GM21381 (cell line): Measurements from ENCODE around the gene TMEM81.

Experiments
- ATAC-seq: cut with Tn5 transposase; IDR thresholded peaks from one replicate; pipeline ENCODE4 v1.9.1; 2021; ENCODE audit warnings: mild to moderate bottlenecking, moderate library complexity; ENCODE audit not compliant: unreplicated experiment

Gene TMEM81

DNA sequence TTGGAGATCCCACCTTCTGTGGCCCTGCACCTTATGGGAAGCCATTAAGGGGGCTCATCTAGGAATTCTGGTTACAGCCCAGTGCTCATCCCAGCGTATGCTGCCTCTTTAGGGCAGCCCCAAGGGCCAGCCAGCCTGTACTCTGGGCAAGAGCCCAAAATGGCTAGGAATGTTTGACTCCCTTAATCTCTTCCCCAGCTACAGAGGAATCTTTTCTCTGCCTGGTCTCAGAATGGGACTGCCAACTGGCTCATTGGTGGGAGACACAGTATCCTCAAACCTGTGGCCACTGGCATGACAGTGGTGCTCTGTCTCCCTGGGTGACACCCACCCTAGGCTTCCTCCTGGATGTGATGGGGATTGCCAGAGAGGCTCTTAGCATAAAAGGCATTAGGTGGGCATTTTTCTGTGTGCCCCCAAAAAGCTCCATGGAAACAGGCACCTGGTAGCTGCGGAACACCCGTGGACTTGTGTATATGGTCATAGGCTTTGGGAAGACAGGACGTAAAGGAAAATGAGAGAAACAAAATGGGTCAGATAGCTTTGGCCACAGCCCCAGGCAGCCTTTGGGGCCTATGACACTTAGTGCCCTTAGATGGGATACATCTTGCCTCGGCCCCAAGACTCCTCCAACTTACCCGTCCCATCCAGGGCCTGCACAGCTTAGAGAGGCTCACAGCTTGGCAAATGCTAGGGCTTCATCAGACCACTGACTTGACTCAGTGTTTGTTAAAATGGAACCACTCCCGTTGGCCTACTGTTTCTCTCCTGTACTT, 6.9 kb downstream of the TMEM81 start:
- no peak for ATAC-seq

DNA sequence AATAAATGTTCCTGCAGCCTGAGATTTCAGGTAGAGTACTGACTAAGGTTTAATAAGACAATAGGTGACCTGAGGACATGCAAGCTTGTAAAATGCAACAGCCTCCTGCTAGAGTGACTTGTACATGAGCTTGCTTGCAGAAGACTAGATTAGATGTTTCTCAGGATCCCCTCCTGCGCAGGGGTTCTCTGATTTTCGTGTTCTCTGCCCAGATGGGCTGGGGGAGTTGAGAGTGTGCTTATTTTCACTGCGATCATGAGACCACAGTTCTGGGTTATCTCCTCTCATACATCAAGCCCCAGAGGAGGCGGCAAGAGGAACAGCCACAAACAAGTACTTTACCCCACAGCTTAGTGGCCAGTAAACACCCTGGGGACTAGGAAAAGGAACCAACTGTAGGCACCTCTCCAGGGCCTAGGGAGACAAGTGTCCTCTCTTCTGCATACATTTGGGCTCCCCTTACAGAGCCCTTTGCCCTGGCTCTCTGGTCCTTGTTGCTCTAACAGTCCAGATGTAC, 8.0 kb downstream of the TMEM81 start:
- ATAC-seq: no peak

DNA sequence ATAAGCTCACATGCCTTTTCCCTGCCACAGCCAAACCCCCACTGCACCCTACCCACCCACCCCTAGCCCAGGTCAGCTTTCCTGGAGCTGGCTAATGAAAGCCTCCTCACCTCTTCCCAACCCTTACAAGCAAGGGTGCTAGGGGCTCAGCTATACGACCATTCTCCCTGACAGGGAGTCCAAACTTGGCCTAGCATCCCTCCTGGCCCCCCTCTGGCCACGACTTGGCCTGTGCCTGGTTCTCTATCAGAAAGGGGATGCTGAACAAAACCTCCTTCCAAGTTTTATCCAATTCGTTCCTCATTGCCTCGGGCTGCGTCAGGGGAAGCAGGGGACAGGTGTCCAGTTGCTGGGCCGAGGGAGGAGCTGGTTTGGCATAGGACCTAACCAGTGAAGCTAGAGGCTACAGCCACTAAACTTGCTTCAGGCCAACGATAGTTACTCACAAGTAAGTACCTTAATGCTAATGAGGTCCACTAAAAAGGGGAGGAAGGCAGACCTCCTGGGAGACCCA, 8.6 kb downstream of the TMEM81 start:
- no peak for ATAC-seq

DNA sequence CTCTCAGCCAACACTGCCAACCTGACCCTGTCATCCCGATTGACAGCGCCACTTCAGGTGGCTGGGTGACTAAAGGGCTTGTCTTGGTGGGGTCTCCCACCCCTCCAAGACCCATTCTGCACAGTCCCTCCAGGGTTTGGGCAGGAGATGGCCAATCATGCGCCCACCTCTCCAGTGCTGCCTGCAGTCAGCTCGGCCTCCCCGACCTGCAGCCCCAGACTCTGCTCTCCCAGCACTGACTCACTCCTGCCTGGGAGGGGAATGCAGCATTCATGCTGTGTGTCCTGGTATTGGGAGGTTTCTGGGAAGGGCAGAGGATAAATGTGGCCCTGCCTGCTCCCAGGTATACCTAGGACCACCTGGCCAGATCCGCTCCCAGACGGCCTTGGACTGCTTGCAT, 9.7 kb downstream of the TMEM81 start:
- ATAC-seq: no peak

DNA sequence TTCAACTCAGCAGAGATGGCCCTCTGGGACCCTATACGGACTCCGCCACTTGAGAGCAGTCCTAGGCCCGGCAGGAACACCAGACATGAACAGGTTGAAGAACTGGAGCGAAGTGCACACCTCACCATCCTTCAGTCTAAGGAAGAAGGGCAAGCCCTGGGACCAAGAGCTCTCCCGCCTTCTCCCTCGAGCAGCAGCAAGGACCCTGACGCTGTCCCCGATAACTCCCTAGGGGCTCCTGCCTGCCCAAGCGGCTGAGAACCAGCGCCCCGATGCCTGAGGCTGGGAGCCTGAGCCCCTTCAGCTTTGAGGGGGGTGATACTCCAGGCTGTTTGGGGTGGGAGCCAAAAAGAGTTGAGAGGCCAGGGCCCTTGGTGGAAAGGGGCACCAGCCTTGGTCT, 10.2 kb downstream of the TMEM81 start:
- ATAC-seq: no peak

DNA sequence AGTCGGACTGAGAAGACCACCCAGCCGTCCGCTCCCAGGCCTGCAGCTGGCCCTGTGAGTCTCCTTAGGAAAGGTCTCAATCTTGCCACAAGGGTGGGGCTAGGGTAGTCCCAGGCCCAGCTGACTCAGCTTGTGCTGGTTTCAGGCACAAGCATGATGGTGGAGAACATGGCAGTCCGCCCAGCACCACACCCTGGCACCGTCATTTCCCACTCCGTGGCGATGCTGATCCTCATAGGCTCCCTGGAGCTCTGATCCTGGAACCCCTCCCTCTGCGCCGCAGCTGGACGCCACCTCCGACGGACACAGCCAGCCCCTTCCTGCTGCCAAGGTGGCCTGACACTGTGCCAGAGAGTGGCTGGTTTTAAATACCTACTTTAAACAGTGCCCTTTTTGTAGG, 10.7 kb downstream of the TMEM81 start:
- no peak for ATAC-seq

DNA sequence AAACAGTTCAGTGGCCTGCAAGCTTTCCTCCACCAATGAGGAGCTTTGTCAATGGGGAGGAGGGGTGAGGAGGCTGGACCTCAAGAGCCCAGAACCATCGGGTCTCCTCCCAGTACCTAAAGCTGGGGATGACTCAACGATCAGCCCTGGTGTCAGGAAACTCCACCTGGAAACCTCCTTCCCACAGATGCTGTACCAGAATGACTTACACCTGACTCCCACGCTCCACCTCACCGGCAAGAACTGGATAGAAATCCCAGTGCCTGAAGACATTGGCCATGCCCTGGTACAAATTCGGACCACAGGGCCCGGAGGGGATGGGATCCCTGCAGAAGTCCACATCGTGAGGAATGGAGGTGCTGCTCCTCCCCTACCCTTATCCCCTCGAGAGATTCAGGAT, 11.4 kb downstream of the TMEM81 start:
- ATAC-seq: no peak

DNA sequence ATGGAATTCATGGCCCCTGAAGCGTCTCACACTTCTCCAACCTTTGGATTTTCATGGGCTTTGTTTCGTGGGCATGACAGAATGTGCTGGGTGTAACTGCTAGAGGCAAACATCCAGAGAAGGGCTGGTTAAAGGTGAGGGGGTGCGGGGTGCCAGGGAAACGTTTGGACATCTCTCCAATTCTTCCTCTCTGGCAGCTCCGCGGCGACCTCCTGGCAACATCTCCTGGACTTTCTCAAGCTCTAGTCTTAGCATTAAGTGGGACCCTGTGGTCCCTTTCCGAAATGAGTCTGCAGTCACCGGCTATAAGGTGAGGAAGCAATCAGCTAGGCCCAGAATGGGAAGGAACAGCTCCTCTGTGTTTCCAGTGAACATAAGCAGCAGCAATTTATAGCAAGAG, 12.0 kb downstream of the TMEM81 start:
- ATAC-seq: no peak

DNA sequence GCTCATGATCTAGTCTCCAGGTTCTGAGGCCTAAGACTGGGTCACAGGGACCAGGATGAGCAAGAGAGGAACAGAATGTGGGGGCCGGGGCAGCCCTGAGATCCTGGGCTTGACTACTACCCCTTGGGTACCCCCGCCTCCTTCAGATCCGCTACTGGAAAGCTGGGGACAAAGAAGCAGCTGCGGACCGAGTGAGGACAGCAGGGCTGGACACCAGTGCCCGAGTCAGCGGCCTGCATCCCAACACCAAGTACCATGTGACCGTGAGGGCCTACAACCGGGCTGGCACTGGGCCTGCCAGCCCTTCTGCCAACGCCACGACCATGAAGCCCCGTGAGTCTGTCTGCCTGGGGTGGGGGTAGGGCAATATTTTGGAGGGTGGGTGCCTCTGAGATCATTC, 12.5 kb downstream of the TMEM81 start:
- ATAC-seq: no peak

DNA sequence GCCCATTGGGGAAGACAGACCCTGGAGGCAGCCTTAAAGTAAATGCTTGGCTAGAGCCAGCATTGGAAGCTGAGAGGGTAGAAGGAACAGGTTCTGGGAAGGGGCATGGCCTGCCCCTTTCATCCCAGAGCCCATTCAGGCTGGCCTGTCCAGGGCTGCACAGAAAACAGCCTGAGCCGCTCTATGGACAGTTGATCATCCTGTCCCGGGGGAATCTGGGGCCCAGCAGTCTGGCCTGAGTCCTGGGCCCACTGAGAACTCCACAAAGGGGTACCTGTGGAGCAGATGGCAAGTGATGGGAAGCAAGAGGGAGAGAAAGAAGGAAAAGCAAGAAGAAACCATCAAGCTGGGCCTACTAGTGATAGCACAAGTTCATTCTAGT, 13.2 kb downstream of the TMEM81 start:
- ATAC-seq: no peak

DNA sequence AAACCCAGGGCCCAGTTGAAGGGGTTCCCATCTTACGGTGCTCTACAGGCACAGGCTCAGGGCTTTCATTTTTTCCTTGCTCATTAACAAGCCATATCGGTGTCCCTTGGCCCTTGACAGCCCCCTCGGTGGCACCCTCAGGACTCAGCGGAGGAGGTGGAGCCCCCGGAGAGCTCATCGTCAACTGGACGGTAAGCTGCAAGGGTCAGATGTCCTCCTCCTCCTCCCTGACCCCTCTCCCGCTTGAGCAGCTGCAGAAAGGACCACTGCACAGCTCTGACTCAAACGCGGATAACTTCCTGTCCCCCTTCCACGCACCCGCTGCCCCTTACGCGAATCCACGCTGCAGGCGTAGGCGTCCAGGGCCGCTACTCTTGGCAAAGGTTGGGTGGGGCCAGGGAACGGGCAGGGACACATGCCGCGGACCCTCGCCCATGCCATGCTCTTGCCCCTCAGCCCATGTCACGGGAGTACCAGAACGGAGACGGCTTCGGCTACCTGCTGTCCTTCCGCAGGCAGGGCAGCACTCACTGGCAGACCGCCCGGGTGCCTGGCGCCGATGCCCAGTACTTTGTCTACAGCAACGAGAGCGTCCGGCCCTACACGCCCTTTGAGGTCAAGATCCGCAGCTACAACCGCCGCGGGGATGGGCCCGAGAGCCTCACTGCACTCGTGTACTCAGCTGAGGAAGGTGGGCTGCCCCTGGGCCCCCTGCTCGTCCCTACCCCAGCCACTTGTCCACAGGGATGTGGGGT, 14.7 kb downstream of the TMEM81 start:
- ATAC-seq: no peak

DNA sequence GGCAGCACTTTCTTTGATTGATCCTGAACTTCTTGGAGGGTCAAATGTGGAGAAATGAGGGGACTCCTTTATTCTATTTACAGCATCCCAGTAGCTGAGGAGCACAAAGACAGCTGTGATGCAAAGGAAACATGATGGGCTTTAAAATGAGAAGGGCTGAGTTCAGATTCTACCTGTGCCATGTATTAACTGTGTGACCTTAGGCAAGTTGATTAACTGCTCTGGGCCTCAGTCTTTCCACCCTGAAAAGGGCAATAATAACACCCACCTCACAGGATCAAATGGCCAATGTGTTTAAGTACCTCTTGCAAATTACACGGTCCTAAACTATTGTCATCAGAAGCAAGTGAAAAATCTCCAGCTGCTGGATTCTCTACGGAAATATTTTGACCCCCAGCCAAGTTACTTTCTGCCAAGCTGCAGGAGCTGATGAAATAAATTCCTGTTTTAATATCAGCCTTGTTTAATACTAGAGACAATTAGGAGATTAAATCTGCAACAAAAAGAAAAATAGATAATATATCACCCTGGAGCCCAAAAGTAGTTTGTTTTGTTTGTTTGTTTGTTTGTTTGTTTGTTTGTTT, 15.7 kb downstream of the TMEM81 start:
- no peak for ATAC-seq

DNA sequence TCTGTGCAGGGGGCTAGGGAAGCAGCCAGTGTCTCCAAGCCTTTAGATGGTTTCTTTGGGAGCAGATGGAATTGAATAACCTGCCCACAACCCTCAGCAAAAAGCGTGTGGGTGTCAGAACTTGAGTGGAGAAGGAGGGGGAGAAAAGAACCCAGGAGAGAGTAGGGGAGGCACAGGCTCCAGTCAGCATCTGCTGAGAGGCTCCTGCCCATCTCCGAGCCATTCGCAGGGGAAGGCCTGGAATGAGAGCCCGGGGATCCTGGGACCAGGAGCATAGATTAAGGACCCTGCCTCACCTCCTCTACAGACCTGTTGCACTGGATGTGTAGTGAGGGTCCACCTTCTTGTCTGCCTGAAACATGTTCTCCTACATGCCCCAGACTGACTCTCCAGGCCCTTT, 16.3 kb downstream of the TMEM81 start:
- no peak for ATAC-seq

DNA sequence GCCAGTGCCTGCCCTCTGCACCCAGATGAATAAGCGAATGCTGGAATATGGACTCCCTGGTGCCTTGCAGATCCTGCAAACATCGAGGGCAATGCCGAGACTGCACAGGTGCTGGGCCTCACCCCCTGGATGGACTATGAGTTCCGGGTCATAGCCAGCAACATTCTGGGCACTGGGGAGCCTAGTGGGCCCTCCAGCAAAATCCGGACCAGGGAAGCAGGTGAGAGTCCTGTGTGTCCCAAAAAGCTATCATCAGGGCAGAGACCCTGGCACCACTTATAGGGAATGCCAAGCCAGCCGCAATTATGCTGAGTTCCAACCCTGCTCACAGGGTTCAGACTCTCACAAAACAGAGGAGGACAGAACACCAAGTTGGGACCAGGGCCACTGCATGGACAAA, 17.2 kb downstream of the TMEM81 start:
- ATAC-seq: no peak

DNA sequence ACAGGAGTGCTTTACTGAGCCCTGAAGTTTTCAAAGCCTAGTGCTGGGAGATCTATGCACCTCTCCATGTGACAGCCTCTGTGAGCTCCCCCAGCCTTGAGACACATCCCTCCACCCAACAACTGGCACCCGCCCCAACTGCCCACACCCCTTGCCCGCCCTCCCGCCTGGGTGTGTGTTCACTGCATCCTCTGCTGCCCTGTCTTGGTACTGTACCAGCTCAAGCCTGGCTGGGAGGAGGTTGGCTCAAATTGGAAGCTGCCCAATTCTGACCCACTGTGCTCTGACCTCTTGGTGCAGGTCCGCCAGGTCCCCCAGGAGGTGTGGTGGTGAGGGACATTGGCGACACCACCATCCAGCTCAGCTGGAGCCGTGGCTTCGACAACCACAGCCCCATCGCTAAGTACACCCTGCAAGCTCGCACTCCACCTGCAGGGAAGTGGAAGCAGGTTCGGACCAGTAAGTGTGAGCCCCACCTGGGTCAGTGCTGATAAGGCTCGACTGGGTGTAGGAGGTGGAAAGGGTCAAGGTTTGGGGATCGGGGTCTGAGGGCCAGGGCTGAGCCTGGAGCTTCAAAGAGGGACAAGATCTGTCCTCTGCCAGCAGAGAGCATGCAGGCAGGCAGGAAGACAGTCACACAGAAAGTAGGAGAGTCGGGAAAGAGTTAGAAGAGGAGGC, 18.0 kb downstream of the TMEM81 start:
- ATAC-seq: no peak

DNA sequence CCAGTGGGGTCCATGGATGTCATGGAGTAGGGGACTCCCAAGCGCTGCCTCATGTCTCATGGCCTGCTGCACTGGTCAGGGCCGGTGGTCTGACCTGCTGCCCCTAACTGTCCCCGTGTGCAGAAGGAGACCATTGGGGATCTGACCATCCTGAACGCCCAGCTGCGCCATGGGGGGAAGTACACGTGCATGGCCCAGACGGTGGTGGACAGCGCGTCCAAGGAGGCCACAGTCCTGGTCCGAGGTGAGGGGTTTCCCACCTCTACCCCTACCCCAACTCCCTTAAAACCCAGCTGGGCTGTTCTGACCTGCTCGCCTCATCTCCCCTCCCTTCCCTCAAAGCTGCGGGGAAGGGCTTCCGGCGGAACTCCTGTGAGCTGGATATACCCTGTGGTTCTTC, 18.6 kb downstream of the TMEM81 start:
- no peak for ATAC-seq

DNA sequence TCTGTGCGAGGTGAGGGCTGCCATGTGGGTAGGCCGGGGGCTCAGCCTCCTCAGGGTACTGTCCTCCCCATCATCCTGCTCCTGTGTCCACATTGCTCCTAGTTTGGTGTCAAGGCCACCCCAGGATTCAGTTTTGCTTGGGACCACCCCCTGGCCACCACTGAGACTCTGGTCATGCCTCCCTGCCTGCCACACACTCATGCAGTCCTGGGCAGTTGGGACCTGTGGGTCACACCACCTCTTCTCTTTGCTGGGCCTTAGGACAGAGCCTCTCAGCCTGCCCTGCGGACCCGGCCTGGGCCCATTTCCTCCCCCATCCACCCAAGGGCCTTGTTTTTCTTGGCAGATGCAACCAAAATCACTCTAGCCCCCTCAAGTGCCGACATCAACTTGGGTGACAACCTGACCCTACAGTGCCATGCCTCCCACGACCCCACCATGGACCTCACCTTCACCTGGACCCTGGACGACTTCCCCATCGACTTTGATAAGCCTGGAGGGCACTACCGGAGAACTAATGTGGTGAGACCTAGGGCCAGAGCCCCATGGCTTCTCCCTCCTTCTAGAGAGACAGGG, 19.4 kb downstream of the TMEM81 start:
- ATAC-seq: no peak

DNA sequence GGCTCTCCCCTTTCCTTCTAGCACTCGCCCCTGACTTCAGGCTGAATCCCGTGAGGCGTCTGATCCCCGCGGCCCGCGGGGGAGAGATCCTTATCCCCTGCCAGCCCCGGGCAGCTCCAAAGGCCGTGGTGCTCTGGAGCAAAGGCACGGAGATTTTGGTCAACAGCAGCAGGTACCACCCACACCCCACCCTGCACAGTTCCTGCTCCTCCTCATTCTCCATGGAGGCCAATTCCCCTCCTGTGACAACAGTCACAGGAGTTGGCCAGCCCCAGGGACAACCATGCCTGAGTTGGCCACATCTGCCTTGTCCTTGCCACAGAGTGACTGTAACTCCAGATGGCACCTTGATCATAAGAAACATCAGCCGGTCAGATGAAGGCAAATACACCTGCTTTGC, 20.0 kb downstream of the TMEM81 start:
- ATAC-seq: no peak

DNA sequence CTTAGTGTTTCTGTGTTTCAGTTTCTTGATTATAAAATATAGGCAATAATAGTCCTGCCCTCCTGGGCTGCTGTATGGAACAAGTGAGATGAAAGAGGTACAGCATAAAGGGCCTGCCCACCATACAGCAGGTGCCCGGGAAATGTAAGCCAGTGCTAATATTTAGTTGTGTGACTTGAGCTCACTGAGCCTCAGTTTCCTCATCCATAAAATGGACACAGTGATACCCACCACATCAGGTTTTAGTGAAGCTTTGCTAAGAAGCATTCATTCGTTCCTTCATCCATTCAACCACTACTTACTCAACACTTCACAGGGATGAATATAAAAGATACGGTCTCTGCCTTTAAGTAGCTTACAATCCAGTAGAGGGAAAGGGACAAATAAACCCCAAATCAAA, 21.4 kb downstream of the TMEM81 start:
- ATAC-seq: no peak

DNA sequence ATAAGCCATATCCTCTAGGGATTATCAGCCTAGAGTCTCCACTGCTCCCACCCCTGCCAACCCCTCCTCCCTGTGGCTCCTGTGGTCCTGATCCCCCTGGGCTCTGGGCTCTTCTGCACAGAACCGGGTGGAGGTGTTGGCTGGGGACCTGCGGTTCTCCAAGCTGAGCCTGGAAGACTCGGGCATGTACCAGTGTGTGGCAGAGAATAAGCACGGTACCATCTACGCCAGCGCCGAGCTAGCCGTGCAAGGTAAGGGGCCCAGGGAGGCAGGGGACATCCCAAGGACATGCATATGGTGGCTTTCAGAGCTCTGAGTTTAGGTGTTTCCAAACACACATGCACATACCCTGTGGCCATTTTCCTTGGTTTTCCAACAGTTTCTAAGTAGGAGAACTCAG, 21.9 kb downstream of the TMEM81 start:
- ATAC-seq: no peak

DNA sequence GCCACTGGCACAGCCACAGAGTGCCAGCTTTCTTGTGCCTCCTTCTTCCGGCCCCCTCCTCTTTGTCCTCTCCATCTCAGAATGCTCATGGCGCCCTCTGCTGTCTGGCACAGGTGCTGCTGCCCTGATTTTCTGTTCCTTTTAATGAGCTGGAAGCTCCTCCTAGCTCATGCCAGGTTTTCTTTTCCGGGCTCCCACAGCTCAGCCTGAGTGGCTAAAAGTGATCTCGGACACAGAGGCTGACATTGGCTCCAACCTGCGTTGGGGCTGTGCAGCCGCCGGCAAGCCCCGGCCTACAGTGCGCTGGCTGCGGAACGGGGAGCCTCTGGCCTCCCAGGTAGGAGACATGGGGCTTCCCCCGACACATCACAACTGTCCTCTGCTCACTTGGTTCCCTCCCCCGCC, 22.6 kb downstream of the TMEM81 start:
- ATAC-seq: no peak
